AG04450 (cell line): ENCODE data around the gene FILIP1L. TPM values are rescaled to one million over a fixed set of nuclear protein-coding genes. Genes with fewer than 3 reads are reported as not detected.
A peak's percentile ranks its signal among the peaks of the same experiment; 100 is the strongest.

Experiments
- CTCF ChIA-PET: fragments of 300-600, 350-600 bp; formaldehyde crosslinking; extraction: SDS; loops from one replicate; lab custom pipeline; 2022; ENCODE audit warnings: antibody characterized with exemption, inconsistent platforms; lab: Charles Lee
- POLR2A ChIA-PET: fragments of 350-600 bp; formaldehyde crosslinking; extraction: SDS; loops from one replicate; lab custom pipeline; 2021; ENCODE audit warnings: antibody characterized with exemption, inconsistent platforms; lab: Yijun Ruan, JAX
- DNase-seq: peaks from one replicate; pipeline ENCODE4 v3.0.0-alpha.2; 2011; ENCODE audit warnings: low read depth, low spot score
- H3K27ac ChIP-seq: one replicate; pipeline ENCODE4 v1.5.1; 2012; ENCODE audit warnings: low read depth, low read length, control low read depth
- H3K27me3 ChIP-seq: one replicate; pipeline ENCODE4 v1.6.0; 2012; ENCODE audit warnings: low read length; ENCODE audit not compliant: control insufficient read depth, insufficient read depth
- H3K4me3 ChIP-seq: 2 replicates; pipeline ENCODE4 v1.5.1; 2011; ENCODE audit warnings: mild to moderate bottlenecking, low read depth, low read length, control low read depth
- H3K9me3 ChIP-seq: 2 replicates; pipeline ENCODE4 v1.5.1; 2012; ENCODE audit warnings: low read length; ENCODE audit not compliant: control insufficient read depth, insufficient read depth
- polyA plus RNA-seq: library from polyadenylated mRNA; depleted of rRNA; stranded (reverse); fragments of >200 nt; gene quantifications from 2 replicates; pipeline ENCODE4 v1.2.3, GENCODE V29; 2011
- TF ChIP-seq, protein P1 (sequence below): IDR thresholded peaks from 2 replicates; pipeline ENCODE4 v1.5.1; 2011; ENCODE audit warnings: low read depth, low read length, control low read depth, inconsistent platforms

The FILIP1L gene
- polyA plus RNA-seq, 1 experiment, result 75.5 TPM

DNA sequence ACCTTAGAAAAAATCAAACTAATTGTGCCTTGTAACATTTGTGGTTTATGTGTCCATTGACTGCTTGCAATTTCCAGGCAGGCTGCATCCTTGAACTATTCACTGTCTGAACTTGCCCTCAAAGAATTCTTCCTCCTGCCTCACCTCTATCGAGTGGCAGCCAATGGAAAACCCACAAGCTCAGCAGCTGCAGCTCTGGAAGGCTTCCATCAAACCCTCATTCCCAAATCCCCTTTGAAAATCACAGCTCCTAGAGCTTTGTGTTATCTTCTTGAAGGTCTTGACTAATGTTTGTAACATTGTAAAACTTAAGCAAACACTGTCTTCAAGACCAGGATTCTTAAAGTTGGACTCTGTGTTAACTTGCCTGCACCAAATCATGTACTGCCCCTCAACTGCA, 81.1 kb downstream of the FILIP1L start:
- H3K4me3 ChIP-seq, result no peak overlapping the region
- H3K27ac ChIP-seq, result peak overlapping the region; percentile 58
- TF ChIP-seq, protein P1, sequence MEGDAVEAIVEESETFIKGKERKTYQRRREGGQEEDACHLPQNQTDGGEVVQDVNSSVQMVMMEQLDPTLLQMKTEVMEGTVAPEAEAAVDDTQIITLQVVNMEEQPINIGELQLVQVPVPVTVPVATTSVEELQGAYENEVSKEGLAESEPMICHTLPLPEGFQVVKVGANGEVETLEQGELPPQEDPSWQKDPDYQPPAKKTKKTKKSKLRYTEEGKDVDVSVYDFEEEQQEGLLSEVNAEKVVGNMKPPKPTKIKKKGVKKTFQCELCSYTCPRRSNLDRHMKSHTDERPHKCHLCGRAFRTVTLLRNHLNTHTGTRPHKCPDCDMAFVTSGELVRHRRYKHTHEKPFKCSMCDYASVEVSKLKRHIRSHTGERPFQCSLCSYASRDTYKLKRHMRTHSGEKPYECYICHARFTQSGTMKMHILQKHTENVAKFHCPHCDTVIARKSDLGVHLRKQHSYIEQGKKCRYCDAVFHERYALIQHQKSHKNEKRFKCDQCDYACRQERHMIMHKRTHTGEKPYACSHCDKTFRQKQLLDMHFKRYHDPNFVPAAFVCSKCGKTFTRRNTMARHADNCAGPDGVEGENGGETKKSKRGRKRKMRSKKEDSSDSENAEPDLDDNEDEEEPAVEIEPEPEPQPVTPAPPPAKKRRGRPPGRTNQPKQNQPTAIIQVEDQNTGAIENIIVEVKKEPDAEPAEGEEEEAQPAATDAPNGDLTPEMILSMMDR, result no peak
- peak; percentile 73 for DNase-seq
- H3K27me3 ChIP-seq, result no peaks in the 10 kb centered on the region
- no peaks in the 10 kb centered on the region for H3K9me3 ChIP-seq
- POLR2A ChIA-PET, result interaction anchor here (1.3 to 2.2 kb wide), 5 partner anchors 9 to 221 kb away, joined by 4 to 6 read pairs (median 5); no protein-coding TSS in a partner anchor
- CTCF ChIA-PET, result interaction anchor here (0.6 to 1.8 kb wide), 4 partner anchors 75 to 388 kb away, joined by 3 to 7 read pairs (median 4); no protein-coding TSS in a partner anchor

DNA sequence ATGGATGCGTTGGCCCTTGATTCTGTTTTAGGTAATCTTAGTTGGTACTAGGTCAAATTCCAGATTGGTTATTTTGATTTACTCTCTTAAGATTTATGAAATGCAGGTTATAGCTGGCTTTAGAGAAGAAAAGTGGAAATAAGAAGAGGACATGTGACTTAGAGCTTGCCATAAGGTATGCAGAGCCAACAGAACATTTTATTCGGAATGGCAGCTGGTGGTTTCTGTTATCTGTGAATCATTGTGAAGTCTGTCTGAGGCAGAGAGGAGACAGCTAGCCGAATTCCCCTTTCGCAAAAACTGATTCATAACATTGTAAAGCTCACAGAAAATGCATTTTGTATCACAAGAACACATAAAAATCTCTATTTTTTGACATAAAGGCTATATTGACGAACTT, 82.1 kb downstream of the FILIP1L start:
- ChIA-PET POLR2A (interaction anchor here (0.7 to 2.2 kb wide), 7 partner anchors 14 to 228 kb away, joined by 3 to 6 read pairs (median 4); partner anchors contain the start of gene TBC1D23), CTCF (interaction anchor here (0.5 to 1.8 kb wide), 3 partner anchors 32 to 222 kb away, joined by 3 to 7 read pairs (median 4); no protein-coding TSS in a partner anchor)
- TF ChIP-seq, protein P1, result no peak
- Histone ChIP-seq H3K27ac (no peak overlapping the region), H3K27me3 (no peaks in the 10 kb centered on the region), H3K4me3 (no peak overlapping the region), H3K9me3 (no peaks in the 10 kb centered on the region)
- no peak for DNase-seq

DNA sequence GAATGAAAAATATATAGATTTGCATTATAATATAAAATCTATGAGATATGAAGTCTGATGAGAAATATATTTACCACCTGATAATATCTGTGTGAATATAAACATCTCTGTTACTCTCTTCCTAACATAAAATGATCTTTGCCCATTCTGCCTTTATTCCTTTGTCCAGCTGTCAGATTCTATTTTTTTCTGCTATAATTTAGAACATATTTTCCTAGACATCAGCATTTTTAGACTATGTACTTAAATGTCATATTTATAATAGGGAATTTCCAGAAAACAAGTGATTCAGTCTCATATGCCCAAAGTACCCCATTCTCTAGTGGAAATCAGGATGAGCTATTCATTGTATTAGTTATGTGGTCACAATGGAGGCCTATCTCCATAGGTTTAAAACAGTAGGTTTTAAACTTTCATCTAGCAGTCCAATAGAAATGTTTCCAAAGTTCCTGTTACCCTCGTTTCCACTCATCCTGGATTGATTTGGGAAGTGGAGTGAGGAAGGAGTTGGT, 83.3 kb downstream of the FILIP1L start:
- Histone ChIP-seq H3K4me3 (no peak overlapping the region), H3K27ac (no peak overlapping the region), H3K9me3 (no peaks in the 10 kb centered on the region), H3K27me3 (no peaks in the 10 kb centered on the region)
- TF ChIP-seq, protein P1, result no peak
- CTCF ChIA-PET, result interaction anchor here (1.5 kb wide), 1 partner anchor 223 kb away, joined by 3 read pairs; no protein-coding TSS in a partner anchor
- POLR2A ChIA-PET, result no interaction called here
- no peak for DNase-seq

DNA sequence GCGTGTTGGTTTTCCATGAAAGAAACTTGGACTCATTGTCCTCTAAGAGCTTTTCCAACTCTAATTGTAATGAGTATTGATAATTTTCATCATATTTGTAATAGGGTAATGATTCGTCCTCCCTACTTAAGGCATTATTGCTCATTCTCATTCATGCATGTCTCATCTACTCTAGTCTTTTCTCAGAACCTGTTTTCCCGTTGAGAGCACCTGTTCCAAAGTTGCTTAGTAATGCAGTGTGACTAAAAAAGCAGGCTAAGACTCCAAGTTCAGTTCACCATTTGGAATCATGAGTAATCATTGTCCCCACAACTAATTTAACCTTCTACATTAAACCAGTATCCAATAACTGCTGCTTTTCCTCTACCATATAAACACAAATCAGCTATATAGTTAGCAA, 84.0 kb downstream of the FILIP1L start:
- ChIA-PET POLR2A (no interaction called here), CTCF (interaction anchor here (1.5 kb wide), 1 partner anchor 224 kb away, joined by 3 read pairs; no protein-coding TSS in a partner anchor)
- no peak for DNase-seq
- no peak overlapping the region for H3K27ac ChIP-seq
- H3K4me3 ChIP-seq, result no peak overlapping the region
- H3K9me3 ChIP-seq, result no peaks in the 10 kb centered on the region
- H3K27me3 ChIP-seq, result no peaks in the 10 kb centered on the region
- TF ChIP-seq, protein P1, result no peak

DNA sequence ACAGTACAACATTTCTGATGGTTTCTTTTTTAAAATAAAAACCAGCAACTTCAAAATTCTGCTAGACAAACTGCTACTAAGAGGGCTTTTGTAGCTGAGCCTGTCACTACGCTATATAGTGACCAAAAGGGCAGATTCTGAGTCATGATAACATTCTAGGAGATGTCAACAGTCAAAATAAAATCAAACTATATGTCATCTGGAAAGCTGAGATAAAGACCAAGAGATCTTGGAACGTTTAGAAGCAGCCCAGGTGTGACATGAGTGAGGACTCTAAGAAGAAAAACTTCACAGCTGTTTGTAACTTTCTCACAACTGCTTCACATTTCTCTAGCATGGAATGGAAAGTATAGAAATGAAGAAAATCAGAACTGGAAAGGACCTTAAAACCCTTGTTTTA, 84.6 kb downstream of the FILIP1L start:
- CTCF ChIA-PET, result interaction anchor here (1.0 to 1.4 kb wide), 2 partner anchors 187 to 198 kb away, joined by 4 to 5 read pairs; no protein-coding TSS in a partner anchor
- no peak for DNase-seq
- H3K9me3 ChIP-seq, result no peaks in the 10 kb centered on the region
- POLR2A ChIA-PET, result no interaction called here
- no peak overlapping the region for H3K4me3 ChIP-seq
- no peak overlapping the region for H3K27ac ChIP-seq
- H3K27me3 ChIP-seq, result no peaks in the 10 kb centered on the region
- TF ChIP-seq, protein P1, result no peak
